ENCODE measurements around the gene SPON1.
"Not testable (repeated sequence)": the region's sequence is repeated elsewhere in the genome, so short reads cannot be mapped to it uniquely, and the experiment has no call there.

SPON1 gene

DNA sequence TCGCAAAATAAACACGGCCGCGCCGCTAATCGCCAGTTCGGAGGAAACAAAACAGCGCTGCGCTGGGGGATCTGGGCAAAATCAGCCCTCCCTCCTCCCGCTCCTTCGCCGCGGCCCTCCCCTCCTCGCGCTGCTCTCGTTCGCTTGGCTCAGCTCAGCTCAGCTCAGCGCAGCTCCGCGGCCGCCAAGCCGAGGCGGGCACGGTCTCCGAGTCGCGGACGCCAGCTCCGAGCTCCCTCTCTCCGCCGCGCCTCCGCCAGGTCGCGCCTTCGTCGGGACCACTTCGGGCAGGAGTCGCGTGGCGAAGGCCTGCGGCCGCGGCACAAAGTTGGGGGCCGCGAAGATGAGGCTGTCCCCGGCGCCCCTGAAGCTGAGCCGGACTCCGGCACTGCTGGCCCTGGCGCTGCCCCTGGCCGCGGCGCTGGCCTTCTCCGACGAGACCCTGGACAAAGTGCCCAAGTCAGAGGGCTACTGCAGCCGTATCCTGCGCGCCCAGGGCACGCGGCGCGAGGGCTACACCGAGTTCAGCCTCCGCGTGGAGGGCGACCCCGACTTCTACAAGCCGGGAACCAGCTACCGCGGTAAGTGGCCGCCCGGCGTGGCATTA, at the start of gene SPON1:
SPON1 (plus strand) TSS at position 162 of the 607 bp plus-strand sequence; CDS start at position 344, 182 bp downstream.
- no peak for DNase-seq

DNA sequence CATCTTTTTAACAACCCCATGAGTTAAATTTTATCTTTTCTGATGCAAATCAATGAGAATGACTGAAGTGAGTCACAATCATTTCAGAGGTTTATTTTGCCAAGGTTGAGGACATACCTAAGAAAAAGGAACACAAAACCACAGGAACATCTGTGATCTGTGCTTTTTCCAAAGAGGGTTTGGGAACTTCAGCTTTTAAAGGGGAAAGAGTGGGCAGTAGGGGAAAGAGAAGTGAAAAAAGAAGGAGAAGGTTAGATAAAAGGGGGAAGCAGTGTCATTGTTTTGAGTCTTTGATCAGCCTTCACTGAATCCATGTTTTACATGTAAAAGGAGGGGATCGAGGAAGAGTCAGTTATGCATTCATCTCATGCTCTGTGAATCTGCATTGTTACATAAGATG, 45.3 kb upstream of the SPON1 start:
- DNase-seq = no peak

DNA sequence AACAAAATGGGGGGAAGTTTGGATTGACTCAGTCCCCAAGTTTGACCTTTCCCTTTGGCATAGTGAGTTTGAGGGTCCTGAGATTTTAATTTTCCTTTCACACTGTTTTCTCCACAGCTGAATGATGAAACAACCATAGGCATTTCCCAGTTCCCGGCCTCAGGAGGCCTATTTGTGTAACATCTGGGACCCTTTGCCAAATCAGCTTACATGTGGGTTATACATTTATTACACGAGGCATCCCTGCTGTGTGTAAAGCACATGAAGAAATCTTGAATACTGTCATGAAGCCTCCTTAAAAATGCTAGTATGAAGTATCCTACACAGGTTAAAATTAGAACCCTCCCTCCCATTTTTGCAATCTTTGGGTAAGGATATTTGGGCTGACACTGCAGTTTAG, 44.6 kb upstream of the SPON1 start:
- DNase-seq = no peak

DNA sequence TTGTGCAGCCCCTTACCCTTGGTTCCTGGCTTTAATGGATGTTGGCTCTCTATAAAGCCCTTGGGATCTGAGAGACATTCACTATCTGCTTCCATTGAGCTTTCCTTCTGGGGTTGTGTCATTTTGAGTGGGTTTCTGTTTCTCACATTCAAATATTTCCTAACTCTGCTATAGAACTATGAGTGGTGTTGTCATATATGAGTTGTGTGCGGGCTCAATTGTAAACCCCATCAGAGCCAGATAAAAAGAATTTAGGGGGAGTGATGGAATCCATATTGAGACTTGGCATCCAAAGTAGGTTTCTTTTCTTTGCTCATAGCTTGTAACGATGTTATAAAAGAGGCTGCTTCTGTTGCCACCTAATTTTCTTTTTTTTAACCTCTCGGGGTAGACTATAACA, 41.8 kb upstream of the SPON1 start:
- DNase-seq = no peak

DNA sequence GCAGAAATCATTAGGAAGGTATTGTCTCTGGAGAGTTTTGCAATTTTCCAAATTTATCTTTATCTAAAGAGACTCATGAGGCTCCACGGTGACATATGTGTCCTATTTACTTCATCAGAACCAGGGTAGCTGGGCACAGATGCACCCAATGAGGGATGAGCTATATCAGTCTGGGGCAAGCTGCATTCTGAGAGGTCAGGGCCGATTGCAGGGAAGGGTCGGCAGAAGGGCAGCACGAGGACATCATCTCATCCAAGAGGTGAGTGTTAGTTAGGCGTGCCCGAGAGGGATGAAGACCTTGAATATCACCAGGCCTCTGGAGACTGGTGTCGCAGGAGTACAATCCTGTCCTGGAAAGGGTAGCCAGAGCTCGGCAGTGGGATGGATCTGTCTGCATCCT, 41.0 kb upstream of the SPON1 start:
- no peak for DNase-seq

DNA sequence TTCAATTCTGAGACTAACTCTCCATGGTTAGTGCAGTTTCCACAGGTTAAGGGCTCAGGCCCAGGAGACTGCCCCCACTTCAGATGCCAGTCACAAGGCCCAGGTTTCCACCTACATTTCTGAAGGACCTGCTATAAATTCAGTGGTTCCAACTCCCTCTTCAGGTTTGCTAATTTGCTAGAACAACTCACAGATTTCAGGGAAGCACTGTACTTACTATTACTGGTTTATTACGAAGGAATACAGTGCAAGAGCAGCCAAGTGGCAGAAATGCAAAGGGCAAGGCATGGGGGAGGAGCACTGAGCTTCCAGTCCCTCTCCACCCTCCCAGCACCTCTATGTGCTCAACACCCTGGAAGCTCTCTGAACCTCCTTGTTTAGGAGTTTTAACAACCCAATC, 39.3 kb upstream of the SPON1 start:
- no peak for DNase-seq

DNA sequence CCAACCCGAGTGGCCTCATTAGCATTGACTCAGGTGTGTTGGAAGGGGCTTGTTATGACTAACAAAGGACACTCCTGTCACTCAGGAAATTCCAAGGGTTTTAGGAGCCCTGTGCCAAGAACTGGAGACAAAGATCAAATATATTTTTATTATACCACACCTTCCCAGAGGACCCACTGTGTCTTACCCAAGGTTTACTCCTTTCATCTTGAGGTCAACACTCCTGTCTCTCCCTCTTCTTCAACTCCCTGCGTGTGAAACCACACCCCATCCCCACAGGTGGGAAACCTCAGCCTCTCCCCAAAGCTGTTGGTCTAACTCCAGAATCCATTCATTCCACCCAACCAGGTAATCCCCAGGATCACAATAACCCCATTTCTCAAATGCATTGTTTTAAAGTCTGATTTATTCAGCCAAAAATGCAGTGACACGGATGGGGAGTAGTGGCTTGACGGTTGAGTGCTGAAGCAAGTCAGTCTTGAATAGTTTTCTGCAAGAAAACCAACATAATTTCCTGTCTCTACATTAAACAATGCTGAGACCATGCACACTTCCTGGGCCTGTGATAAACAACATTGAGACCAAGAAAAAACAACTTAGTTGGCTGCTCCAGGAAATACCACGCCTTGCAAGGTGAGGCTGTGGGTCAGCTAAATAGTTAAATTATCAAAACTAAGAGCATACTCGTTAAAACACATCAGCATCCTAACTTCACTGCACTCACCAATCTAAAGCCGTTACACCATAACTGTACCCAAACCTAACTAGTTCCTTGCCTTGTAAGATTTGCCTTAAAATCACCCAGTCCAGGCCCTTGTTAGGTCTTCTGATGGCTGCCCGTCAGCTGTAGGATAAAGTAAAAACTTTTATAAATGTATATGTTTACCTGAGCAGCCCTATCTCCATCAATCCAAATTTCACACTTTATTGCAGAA, 38.5 kb upstream of the SPON1 start:
- no peak for DNase-seq

DNA sequence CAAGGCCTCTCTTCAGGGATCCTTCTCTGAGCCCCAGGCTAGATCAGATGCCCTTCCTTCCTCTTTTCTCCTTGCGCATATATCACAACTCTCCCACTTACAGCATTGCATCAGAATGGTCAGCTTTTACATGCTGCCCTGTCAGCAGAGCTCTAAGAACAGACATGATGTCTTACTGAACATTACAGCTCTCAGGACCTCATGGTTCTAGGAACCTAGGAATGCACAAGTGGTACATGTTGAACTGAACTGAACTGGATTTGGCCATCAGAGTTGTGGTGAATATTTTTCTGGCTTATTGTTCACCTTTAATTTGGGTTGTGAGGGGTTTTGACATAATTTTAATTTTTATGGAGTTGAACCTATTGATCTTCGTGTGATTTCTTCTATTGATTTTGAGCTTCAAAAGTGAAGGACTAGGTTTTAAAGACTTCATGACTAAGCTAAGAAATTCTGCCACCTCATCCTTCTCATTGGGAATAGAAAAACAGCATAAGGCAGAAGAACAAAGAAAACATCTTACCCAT, 37.7 kb upstream of the SPON1 start:
- no peak for DNase-seq

DNA sequence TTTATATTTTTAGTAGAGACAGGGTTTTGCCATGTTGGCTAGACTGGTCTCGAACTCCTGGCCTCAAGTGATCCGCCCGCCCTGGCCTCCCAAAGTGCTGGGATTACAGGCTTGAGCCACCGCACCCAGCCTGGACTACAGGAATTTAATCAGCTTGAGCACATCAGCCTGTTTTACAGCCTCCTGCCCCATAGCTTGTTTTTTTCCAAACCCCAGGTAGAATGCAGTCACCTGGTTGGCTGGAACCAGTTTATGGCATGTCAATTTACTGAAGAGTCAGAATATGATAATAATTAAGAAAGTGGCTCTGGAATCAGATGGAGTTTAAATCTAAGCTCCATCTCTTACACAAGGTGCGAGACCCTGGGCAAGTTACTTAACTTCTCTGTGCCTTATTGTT, 36.2 kb upstream of the SPON1 start:
- DNase-seq = not testable (repeated sequence)

DNA sequence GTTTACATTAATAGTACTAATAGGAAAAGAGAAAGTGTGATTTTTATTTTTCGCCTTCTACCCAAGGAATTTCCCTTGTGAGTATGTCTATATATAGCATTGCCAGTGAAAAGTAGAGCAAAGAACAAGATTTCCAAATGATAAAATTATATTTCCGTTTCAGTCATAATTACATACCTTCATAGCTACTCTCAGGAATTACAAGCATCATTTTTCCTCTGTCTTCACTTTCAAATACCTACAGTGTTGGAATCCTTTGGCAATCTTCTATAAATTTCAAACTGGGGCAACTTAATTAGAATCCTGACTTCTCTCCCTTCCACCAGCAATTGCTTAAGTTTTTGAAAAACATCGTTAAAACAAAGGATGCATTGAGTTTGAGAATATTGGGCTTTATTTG, 35.5 kb upstream of the SPON1 start:
- DNase-seq = no peak

DNA sequence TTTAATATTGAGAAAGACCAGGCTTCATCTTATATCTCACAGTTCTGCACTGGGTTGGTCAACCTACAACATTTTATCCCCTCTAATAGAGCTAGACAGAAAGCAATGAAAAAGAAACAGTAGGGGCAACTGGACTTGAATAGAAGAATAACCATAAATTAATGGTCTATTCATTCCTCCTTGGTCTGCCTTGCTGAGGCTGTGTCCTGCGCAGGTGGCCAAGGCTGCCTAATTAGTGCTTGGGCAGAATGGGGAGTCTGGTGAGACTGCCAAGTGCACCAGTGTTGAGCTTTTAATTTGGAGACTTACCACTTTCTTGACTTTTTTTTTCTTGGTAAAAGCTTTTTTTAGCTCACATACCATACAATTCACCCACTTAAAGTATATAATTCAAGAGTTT, 35.0 kb upstream of the SPON1 start:
- DNase-seq = no peak

DNA sequence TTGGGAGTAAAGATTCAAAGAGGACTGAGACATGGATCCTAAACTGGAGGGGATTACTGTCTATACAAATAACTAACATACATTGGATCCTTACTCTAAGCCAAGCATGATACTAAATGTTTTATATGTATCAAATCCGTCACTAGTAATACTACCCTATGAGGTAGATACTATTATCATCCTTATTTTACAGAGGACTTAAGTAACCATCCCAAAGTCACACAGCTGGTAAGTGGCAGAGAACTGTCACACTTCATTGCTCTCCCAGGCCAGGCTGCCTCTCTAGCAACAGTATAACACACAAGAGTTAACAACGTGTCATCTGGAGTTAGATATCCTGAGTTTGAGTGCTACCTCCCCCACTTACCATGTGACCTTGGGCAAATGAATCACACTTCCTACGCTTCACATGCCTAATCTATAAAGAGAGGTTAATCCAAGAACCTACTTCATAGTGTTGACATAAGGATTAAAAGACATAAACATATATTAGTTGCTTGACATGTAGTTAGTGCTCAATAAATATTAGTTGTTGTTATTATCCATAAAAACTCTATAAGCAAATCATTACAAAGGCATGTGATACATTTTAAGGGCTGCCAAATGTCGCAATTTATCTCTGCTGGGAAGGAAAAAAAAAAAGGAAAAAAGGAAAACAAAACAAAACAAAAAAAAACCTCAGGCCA, 33.8 kb upstream of the SPON1 start:
- DNase-seq = no peak

DNA sequence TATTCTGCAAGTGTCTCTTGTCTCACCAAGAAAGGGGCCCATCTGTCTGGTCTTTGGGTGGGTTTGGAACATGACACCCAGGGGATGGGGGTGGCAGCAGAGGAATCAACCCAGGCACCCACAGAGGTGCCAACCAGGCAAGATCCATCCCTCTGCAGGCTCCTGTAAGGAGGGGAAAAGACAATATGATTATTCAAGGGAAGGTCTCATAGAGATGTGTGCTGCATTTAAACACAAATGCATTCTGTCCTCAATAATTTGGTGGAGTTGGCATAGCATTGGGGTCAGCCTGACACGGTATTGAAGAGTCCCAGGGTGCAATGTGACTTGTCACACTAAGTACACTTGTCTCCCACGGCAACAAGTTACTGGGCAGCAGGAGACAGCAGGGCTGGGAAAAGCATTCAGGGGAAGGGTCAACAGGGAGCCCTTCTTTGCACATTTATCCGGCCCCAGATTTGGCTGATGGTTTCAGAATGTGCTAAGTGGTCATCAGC, 33.1 kb upstream of the SPON1 start:
- no peak for DNase-seq

DNA sequence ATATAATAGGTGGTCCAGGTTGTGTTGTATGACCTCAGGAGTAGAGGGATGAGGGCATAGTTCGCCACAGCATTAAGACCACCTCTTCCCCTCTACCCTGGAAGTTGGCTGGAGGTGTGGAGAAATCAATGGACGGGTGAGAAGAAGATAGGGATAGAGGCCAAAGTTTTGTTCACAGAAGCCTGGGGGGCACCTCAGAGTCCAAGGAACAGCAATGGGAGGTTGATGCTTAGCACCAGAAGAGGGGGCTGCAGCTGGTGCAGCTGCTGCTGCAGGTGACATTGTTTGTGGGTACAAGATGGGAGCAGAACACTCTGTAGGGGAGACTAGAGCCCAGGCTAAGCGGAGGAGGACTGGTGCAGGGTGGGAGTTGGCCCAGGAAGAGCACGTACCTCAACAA, 31.2 kb upstream of the SPON1 start:
- no peak for DNase-seq

DNA sequence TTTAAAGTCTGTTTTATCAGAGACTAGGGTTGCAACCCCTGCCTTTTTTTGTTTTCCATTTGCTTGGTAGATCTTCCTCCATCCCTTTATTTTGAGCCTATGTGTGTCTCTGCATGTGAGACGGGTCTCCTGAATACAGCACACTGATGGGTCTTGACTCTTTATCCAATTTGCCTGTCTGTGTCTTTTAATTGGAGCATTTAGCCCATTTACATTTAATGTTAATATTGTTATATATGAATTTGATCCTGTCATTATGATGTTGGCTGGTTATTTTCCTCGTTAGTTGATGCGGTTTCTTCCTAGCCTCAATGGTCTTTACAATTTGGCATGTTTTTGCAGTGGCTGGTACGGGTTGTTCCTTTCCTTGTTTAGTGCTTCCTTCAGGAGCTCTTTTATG, 25.4 kb upstream of the SPON1 start:
- DNase-seq = not testable (repeated sequence)

DNA sequence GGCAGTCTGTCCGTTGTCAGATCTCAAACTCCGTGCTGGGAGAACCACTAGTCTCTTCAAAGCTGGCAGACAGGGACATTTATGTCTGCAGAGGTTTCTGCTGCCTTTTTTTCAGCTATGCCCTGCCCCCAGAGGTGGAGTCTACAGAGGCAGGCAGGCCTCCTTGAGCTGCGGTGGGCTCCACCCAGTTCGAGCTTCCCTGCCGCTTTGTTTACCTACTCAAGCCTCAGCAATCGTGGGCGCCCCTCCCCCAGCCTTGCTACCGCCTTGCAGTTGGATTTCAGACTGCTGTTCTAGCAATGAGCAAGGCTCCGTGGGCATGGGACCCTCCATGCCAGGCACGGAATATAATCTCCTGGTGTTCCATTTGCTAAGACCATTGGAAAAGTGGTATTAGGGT, 23.7 kb upstream of the SPON1 start:
- not testable (repeated sequence) for DNase-seq

DNA sequence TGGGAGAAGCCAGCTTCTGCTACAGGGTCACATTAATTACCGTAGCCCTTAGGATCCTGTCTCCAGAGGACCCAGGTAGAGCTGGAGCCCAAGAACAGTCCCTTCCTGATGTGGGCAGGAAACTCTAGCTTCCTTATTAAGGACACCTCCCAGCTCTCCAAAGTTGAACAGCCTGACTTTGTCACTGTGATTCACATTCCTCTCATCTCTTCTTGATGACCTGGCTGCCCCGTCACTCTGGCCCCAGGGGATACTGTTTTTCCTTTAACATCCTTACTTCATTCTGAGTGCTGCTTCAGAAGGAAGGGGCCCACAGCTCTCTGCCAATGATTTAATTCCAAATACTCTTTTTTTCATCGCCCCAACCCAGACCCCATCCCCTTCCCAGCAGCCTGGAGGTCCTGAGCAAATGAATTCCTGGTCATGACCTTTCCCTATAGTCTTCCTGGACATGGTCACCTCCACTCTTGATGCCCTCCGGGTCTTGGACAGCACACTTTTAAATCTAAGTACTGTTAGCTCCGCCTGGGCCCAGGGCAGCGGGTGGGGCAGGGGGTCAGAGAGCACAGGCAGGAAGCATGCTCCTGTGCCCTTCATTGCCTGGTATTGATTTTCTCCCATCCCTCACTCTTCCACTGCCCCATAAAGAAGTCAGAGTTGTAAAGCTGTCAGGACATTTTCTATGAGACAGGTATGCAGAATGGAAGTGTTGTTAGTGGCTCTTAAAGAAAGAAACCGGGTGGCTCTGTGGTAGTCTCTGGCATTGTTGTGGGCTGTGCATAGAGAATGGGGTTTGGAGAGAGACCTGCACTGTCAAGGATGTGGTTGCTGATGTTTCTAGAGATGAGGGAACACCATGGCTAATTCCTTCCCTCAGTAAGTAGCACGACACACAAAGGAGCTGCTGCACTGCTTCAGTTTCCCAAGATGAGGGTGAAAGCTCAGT, 22.3 kb upstream of the SPON1 start:
- no peak for DNase-seq

DNA sequence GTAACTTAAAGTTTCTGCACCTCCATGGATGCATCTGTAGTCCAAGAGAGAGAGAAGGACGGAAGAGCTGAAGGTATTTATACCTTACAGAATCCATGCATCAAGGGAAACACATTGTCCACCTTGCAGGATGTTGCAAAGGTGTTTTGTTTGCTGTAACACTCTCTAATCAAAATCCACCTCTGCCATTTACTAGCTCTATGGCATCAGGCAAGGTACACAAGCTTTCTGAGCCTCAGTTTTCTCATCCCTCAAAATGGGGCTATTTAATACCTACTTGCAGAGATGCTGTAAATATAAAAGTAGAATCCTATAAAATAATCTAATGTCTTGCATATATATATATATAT, 21.6 kb upstream of the SPON1 start:
- no peak for DNase-seq

DNA sequence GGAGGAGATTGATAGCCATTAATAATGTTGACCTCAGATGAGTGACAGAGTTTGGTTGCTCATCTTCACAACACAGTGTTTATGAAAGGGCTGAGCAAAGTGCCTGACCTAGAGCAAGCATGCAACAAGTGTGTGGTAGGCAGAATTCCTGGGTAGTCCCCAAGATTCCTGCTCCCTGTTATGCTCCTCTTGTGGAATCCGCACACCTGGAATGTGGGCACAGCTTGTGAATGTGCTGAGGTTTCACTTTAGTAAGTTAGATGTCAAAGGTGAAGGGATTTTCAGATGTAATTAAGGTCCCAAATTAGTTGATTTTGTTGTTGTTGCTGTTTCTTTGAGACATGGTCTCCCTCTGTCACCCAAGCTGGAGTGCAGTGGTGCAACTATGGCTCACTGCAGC, 20.7 kb upstream of the SPON1 start:
- no peak for DNase-seq

DNA sequence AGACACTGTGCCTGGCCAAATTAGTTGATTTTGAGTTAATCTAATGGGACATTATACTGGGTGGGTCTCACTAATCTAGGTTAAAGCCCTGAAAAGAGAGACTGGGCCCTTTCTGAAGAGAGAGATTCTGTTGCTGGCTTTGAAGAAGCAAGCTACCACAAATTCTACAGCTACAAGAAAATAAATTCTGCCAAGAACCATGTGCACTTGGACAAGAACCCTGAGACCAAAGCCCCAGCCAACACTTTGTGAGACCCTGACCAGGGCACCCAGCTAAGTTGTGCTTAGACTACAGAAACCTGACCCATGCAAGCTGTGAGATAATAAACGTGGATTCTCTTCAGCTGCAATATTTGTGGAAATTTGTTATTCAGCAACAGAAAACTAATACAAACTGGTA, 20.1 kb upstream of the SPON1 start:
- DNase-seq = no peak

DNA sequence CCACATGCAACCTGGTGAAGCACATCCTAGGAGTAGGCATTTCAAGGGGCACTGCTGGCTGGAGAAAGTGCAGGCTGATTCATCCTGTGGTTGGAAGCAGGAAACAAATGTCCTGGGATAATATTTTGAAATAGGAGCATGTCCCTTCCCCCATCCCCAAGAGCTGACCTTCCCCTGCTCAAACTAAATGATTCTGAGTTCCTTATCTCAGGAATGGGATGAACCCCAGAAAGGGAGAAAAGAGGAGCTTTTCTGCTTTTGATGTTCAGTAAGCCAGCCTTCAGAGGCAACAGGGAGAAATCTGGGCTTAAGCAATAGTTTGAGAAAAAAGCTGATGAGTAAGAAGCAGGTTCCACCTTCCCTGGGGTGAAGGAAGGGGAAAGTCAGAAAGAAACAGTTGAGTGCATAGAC, 19.5 kb upstream of the SPON1 start:
- no peak for DNase-seq

DNA sequence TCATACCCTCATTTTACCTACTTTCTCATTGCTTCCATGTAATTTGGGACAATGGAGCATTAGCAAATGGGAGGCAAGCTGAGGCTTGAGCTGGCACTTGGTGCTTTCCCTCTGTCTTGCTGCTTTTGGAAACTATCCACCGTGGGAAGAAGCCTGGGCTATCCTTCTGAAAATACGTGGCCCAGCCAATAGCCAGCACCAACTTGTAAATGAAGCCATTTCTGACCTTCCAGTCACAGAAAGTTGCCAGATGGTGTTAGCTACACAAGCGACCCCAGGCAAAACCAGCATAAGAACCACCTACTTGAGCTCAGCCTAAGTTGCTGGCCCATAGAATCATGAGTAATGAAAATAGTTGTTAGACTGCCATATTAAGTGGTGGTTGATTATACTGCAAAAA, 18.5 kb upstream of the SPON1 start:
- DNase-seq = no peak

Measured in NCI-H1694 (cell line).